Stimulated activated CD8-positive, alpha-beta memory T cell treated with anti-CD3 and anti-CD28 coated beads, Interleukin-2, amount 100 ng/mL, for 1 hour (primary cell): ENCODE results near the gene GINS3.
A peak's percentile ranks its signal among the peaks of the same experiment; 100 is the strongest.

ENCODE experiments used
- DNase-seq, 2 donors: peaks; one replicate each; pipeline ENCODE4 v3.0.0-alpha.2; 2020; ENCODE audit warnings: low read depth in 2 of 2

Gene GINS3

GRCh38 chr16:58425756-58426494, 33.7 kb downstream of the GINS3 start:
- peak in 1 of 2 donors; percentile 2 for DNase-seq

GRCh38 chr16:58426966-58427365, 34.7 kb downstream of the GINS3 start:
- no peak for DNase-seq

- no peak for DNase-seq
Measured at GRCh38 chr16:58428621-58429542, 36.6 kb downstream of the GINS3 start.

DNA sequence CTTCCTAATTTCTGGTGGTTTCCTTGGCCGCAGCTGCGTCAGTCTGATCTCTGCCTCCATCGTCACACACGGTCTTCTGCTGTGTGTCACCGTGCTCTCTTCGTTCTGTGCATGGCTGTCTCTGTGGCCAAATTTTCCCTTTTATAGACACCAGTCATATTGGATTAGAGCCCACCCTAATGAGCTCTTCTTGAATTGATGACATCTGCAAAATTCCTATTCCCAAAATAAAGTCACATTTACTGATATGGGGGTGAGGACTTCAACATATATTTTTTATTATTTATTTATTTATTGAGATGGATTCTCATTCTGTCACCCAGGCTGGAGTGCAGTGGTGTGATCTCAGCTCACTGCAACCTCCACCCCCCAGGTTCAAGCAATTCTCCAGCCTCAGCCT, 38.4 kb downstream of the GINS3 start:
- no peak for DNase-seq

DNA sequence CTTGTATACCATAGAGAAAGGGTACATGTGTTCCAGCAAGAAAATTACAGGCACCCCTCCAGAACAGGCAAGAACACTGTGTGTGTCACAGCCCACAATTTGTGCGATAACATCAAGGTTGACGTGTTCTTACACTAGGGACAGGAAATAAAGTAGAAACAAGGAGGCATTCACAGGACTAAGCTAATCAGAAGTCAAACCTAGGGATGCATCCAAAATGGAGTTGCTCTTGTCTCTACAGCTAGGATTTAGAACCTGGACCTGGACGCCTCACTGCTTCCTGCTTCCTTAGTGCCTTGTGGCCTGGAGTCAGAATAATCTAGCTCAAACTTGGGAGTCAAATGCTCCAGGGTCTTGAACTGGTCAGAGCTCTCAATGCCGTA, 41.3 kb downstream of the GINS3 start:
- DNase-seq, result no peak

DNA sequence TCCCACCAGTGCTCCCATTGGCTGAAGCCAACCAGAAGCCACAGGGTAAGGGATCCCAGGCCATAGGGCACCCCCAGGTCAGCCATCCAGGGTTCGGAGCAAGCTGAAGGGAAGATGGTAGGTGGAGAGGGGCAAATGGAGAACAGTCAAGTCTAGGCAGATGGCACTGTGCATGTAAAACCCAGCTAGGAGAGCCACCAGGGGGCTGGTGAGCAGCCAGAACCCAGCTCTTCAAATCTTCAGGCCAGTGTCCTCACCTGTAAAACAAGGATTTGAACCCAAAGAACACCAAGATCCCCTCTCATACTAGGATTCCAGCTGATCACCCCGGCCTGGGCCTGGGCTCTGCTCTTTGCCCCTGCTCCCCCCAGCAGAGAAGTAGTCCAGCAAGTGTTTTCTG, 43.5 kb downstream of the GINS3 start:
- DNase-seq, result no peak

DNA sequence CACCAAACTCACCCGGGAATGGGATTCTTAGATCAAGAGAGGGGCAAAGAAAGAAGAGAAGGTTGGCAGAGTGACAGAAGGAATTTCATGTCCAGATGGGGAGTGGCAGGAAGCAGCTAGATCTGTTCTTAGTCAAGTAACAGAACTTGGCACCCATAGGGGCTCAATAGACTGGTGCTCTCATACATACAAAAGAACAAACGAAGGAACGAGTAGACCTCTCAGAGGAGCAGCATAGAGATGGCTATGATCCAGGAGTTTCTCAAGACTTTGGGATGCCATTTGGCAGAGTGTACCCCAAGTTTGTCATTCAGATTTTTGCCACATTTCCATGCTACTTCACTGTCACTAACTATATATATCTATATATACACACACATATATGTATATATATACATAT, 47.9 kb downstream of the GINS3 start:
- DNase-seq, result no peak

DNA sequence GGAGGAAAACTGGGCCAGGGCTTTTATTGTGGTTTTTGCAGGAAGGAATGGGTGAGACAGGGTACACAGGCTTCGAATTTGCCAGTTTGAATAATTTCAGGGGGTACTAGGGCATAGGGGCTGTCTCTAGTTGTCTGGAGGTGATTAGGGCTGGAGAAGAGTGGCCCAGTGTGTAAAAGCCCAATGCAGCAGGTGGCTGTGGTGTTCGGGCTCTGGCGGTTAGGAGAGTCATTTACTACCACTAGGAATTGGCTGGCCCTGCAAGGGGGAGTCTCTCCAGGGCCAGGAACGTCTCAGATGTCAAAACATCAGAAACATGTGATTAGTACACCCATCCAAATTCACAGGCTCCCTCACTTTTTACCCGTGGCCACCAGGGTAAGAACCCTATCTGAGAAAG, 50.3 kb downstream of the GINS3 start:
- no peak for DNase-seq

DNA sequence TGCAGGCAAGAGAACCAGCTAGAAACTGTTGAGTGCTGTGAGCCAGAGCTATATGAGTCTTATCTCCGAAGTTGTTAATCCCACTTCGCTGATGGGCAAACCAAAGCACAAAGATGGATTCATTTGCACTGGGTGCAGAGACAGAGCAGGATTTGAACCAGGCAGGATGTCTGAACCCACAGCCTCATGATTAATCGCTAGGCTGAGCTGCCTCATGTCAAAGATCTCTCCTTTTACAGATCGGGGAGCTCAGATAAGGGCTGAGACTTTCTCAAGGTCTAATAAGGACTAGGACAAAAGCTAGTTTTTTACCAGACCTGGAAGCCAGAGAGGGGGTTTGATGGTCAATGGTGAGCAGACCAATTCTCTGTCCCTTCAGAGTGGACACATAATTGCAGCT, 51.5 kb downstream of the GINS3 start:
- no peak for DNase-seq

DNA sequence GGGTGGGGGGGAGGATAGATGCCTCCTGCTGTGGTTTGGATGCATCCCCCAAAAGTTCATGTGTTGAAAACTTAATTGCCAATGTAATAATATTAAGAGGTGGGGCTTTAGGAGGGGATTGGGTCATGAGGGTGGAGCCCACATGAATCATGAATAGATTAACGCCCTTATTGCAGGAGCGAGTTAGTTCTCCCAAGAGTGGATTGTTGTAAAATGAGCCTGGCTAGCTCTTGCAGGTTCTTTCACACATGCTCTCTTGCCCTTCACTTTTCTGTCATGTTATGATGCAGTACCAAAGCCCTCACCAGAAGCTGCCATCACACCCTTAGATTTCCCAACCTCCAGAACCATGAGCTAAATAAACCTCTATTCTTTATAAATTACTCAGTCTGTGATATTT, 52.0 kb downstream of the GINS3 start:
- DNase-seq, result no peak

DNA sequence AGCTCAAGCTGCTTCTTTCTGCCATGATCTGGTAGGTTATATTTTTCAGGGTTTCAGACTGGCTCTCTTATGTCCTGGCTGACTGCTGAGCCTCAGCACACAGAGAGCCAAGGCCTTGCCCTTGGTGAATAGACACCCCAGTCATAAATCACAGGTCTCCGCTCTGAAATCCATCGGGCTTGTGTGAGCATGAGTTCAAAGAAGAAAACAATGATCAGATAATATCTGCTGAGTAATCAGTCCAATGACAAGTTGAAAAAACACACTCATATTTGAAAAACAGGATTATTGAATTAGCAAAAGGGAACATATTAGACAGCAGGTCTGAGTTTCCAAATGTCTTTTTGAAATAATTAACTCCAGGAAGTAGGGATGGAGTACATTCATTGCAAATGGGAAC, 56.6 kb downstream of the GINS3 start:
- DNase-seq, result no peak

DNA sequence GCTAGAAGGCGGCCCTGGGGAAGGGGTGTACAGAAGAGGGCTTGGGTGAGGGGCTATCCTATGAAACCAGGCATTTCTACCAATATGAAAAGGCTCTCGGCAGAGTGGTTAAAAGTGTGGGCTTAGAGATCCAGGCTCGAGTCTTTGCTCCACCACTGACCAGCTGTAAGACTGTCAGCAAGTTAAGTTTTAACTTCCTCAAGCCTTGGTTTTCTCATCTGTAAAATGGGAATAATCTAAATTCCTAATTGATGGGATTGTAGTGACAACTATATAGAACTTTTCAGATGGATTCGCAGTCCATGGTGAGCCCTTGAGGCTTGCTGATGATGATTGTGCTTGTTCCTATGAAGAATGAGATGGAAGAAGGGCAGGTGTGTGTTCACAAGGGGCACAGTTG, 57.0 kb downstream of the GINS3 start:
- DNase-seq, result no peak

DNA sequence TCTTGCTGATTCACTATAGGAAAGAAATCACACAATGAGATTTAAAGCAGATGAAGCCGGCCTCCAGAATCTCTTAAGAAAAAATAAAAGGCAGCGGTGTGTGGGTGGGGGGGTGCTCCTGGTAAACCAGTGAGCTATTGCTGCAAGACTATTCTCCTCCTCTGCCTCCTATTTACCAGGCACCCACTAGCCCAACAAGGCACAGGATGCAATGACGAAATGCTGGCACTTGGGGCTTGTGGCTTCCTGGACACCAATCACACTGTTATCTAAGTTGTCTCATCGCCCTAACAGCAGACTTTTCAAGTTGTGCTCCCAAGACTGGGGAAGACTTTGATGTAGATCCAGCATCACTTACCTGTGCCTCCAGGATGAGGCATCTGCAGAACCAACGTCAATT, 57.5 kb downstream of the GINS3 start:
- DNase-seq, result no peak

DNA sequence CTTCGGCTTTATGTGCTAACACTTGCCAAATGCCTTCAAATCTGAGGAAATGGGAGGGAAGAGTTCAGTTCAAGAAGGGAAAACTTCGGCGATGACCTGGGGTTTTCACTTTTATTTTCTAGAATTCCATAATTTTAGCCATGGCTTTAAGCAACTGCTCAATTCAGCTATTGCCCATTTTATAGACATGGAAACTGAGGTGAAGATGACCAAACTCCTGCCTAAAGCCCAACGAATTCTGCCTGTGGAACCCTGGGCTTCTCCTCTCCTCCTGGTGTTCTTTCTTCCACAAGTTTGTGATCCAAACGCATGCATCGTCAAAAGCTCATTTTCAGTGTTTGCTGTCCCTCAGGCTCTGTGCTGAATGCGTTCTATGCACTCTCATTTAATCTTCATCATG, 58.3 kb downstream of the GINS3 start:
- no peak for DNase-seq

DNA sequence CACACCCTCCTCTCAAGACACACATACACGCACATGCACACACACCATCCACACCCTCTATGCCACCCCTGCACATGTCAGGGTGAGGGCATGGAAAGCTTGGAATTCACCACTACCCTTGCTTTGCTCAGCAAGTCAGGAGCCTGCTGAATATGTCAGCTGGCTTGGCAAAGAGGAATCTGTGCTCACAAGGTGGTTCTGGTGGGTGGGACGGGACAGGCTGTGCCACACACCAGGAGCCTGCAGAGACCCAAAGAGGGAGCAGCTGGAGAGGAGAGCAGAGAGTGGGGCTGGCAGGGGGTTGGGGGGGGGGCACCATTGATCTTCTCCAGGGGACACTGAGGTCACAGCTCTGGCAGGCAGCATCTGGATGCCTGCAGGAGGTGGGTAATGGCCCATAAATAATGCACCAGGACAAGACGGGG, 59.0 kb downstream of the GINS3 start:
- DNase-seq, result no peak

DNA sequence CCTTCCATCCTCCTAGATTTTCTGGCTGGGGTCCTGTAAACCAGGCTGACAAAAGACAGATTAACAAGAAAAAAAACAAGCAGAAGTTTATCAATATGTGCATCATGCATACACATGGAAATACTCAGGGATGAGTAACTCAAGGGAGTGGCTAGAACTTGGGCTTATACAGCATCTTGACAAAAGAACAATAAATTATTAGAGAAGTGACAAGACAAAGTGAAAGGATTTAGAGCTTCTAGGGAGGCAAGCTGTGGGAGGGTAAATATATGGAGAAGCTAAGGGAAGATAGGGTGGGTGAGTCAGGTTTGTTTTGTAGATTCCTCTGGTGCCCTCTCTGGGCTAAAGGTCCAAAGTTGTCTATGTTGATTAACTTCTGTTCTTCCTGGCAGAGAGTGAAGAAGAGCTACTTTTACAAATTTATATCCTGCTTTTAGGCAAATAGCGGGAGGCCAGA, 59.7 kb downstream of the GINS3 start:
- no peak for DNase-seq

- DNase-seq, result no peak
Measured at GRCh38 chr16:58452640-58453039, 60.4 kb downstream of the GINS3 start.

DNA sequence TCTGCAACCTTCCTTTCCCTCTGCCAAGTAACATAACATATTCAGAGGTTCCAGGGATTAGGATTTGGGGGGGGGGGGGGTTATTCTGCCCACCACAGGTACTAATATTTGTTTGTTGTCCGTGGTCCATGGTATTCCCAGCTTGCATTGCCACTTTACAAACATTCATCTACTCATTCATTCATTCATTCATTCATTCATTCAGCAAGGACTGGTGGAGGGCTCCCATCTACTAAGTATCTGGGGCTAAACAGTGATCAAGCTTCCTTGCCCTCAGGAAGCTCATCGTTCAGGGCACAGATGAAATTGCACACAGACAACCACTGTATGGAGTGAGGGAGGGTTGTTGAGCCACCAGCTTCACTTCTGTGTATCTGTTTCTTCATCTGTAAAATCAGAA, 61.9 kb downstream of the GINS3 start:
- DNase-seq, result no peak

DNA sequence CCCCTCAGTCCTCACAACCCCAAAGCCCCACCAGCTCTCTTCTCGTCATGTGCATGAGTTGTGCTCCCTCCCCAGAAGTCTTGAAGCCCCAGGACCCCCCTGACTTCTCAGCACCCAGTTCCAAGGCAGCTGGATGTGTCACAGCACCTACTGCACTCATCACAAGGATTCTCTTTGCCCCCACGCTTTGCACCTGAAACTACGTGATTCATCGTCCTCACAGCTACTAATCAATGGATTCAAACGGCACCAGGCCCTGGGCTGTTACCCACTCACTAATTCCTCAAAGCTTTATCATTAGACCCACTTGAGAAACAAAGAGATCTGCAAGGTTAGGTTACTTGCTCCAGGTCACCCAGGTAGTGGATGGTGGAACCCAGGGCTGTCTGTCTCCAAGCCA, 62.6 kb downstream of the GINS3 start:
- DNase-seq, result no peak
